NCI-H2029 (cell line): Measurements from ENCODE around the gene ZDHHC8.
A peak's percentile ranks its signal among the peaks of the same experiment; 100 is the strongest.

Experiments
- DNase-seq: peaks from one replicate; lab custom pipeline; 2025; lab: John Stamatoyannopoulos, UW

The ZDHHC8 gene

DNA sequence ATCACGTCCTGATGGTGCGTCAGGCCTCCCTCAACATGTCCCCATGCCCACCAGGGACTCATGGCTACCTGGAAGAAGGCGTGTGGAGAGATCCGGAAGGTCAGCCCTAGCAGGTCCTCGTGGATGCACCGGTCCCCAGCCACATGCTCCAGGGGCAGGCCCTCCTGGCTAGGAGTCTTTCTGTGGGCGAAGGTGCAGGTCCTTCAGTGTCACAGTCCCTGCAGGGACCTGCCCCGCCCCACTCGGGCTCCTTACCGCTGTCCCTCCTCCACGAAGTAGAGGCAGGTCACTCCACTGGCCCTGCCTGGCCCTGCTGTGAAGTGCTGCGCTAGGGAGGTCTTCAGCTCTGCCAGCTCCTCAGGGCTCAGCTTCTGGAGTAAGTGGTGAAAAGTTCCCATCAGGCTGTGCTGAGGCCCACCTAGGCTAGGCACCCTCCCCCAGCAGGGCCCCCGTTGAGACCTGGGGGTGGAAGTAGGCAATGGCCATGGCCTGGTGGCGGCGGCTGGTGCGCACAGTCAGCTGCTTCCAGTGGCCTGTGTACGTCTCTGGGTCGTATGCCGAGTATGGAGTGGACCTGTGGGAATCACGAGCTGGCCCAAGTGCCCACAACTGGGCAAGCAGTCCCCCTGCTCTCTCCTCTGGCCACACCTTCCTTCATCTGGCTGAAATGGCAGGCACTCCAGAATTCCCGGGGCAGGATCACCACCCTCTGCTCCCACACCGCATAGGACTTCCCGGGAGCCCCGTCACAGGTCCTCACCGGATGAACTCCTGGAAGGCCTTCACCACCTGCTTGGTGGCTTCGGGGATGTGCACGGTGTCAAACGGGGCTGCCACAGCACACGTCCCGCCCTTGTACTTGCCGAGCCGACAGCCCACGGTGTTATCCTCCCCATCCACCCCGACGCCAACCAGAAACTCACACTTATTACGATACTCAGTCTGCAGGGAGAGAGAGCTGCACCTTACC is 16.8 kb upstream of the ZDHHC8 start:
- no peak for DNase-seq

- DNase-seq: no peak
These were observed 15.8 kb upstream of the ZDHHC8 start, which contains the start of gene RANBP1 for GRCh38 chr22:20115691-20116375. TSS of gene RANBP1 (plus strand) at chr22:20116104. CDS start at chr22:20116185, 81 bp downstream.

DNA sequence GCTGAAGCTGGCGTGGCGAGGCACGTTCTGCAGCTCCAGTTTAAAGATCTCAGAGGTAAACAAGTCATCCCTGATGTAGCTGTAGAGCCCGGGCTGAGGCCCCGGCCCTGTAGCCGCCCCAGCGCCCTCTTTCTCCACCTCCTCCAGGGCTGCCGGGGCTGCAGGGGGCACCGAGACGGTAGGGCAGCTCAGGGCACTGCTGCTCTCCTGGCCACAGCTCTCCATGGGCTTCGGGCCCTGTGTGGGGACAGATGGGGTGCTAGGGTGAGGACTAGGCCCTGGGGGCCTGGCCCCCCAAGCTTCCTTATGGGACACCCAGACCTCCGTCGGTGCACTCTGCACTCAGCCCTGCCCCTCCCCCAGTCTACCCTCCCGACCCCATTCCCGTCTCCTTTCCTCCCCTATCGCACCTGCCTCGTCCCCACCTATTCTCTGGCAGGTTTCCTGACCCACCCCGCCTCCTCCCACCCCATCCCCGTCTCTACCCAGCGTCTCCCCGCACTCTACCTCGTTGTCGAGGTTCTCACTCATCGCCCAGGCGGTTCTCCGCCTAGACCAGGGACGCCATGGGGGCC is 15.1 kb upstream of the ZDHHC8 start:
- no peak for DNase-seq

DNA sequence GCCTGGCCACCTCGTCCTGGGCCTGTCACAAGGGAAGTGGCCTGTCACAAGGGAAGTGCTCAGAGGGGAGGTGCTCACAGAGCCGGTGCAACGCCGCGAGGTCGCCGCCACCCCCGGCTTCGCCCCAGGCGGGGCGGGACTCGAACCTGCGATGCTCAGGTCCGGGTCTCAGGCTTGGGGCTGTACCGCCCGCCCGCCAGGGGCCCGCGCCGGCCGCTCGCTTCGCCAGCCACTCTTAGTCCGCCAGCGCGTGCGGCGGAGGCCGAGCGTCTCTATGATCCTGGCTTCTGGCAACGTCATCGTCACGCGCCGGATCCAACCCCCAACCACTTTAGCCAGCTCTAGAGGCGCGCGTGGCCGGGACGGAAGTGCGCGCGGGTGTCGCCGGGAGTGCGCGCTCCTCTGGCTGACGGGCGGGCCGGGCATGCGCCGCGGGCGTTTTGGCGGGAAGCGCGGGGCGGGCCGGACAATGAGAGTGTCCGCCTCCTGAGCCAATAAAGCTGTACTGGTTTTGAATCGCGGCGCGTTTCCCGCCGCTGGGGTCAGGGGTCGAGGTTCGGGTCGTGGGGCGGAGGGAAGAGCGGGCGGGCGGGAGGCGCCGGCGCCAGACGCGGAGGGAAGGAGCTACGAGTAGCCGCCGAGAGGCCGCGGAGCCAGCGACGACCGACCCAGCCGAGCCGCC is 14.5 kb upstream of the ZDHHC8 start, which contains the start of gene TRMT2A:
TSS of gene TRMT2A (minus strand) at position 276 of the 682 bp plus-strand sequence. CDS start 320 bp downstream, outside the sequence.
- peak; percentile 92 for DNase-seq

GRCh38 chr22:20117633-20118299 is 13.8 kb upstream of the ZDHHC8 start:
- DNase-seq: no peak

- no peak for DNase-seq
These were observed 13.1 kb upstream of the ZDHHC8 start for GRCh38 chr22:20118300-20119020.

GRCh38 chr22:20121856-20122415 is 9.7 kb upstream of the ZDHHC8 start:
- no peak for DNase-seq

DNA sequence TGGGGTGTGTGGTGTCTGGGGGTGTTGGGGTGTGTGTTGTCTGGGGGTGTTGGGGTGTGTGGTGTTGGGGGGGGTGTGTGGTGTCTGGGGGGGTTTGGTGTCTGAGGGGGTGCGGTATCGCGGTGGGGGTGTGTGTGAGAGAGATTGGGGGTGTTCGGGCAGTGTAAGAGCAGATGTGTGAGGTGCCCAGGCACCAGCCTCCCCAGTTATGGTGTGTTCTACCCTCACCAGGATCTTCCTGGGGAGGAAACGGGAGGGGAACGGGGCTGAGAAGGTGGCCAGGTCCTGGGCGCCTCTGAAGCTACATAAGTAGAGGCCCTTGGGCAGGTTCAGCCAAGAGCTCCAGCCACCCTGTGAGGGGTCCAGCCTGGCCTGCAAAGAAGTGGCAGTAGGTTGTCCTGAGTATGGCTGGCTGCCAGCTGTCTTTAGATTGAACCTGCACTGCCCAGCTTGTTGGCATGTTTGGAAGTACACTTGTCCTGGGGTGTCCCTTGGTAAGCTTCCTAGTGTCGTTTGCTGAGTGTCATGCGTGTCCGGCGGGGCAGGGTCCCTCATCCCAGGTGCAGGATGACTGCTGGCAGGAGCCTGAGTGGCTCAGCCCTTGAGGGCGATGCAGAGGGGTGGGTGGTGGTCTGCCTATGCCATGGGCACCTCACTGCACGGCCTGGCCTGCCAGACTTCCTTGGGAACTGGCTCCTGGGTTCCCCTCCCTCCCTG is 8.1 kb upstream of the ZDHHC8 start:
- DNase-seq: no peak

GRCh38 chr22:20124083-20124787 is 7.4 kb upstream of the ZDHHC8 start:
- DNase-seq: no peak

DNA sequence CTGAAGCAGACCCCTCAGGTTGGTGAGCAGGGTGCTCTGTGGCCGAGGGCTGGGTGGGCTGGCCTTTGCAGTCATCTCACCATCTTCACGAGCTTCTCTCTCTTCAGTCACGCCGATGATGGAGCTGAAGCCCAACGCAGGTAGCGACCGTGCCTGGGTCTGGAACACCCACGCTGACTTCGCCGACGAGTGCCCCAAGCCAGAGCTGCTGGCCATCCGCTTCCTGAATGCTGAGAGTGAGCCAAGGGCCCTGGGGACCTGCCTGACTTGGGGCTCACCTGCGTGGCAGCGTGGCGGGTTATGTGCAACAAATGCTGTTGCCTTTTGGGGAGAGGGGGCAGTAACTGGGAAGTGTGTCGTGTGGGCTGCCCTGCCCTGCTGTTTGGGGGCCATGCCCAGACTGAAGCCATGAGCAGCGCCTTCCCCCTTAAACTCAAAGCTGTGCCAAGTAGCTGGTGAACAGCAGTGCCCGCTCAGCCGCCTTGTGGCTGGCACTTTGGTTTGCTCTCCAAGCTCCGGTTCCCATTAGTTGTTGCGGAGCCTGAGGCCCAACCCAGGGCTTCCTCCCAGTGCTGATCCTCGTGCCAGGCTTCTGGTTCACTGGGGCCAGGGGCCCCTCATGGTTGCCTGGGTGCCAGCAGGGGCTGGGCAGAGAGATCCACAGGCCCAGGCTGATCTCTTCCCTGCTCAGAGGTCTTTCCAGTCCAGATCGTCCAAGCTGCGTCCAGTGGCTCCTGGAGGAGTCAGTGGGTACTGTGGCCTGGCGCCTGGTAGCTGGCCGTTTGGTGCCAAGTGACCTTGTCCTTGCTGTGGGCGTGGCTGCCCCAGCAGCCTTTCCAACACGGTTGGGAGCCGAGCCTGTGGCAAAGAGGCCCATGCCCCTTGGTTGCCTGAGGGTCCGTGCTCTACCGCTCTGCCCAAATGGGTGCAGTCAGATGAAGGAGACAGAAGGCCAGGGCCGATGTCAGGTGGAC is 6.1 kb upstream of the ZDHHC8 start:
- DNase-seq: no peak

DNA sequence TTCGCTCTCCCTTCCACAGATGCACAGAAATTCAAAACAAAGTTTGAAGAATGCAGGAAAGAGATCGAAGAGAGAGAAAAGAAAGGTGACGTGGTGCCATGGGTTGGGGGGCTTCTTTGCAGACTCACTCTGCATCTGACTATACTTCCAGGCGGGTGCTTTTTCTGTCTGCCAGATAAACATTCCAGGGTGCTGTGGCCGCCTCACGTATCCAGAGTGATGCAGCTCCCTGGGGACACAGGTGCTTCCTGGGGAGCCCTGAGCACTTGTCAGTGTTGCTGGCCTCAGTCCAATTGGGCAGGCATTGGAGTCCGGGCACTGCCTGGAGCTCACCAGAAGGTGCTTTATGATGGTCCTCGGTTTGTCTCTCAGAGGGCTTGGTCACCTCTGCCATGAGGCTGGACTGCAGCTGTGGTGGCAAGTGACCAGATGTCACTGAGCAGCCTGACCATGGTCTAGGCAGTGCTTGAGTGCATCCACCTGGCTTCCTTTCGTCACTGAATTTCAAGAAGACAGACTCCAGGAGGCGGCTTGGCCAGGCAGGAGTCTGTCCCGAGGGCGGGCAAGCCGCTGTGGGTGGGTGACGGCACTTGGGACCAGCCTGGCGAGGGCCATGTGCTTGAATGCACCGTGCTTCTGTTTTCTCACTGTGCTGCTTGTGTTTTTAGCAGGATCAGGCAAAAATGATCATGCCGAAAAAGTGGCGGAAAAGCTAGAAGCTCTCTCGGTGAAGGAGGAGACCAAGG is 5.1 kb upstream of the ZDHHC8 start:
- no peak for DNase-seq

- no peak for DNase-seq
These were observed 4.2 kb upstream of the ZDHHC8 start for GRCh38 chr22:20127318-20127868.

DNA sequence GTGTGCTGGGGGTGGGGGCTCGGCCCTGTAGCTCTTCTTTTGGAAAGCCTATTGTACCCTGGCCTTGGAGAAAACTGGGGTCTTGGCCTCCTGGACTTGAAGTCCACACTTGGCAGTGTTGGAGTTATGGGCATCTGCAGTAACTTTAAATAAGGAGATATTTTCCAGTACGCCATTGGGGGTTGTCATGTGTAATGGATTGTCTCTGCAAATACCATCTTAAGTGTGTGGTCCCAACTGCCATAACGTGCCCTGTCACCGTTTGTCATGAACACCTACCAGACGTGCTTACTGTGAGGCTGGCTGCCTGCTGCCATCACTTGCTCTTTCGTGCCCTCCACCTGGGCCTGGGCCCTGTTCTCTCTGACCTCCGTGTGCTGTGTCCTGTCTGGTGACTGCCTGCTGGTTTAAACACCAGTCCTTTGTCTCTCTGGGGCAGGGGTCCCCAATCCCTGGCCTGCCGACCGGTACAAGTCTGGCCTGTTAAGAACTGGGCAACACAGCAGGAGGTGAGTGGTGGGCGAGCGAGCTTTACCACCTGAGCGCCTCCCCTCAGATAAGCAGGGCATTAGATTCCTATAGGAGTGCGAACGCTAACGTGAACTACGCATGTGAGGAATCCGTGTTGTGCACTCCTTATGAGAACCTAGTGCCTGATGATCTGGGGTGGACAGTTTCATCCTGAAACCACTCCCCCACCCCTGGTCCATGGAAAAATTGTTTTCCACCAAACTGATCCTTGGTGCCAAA is 3.6 kb upstream of the ZDHHC8 start:
- no peak for DNase-seq

- no peak for DNase-seq
These were observed 3.0 kb upstream of the ZDHHC8 start for GRCh38 chr22:20128619-20128901.

GRCh38 chr22:20128902-20129746 is 2.5 kb upstream of the ZDHHC8 start:
- DNase-seq: no peak

- DNase-seq: no peak
These were observed 1.9 kb upstream of the ZDHHC8 start for GRCh38 chr22:20129747-20130014.
